OCI-LY1 (cell line): Measurements from ENCODE around the gene TUFT1.

ENCODE experiments used
- EZH2 ChIP-seq: fragments of 200-600 bp; sonication (generic), shearing (Covaris generic); IDR thresholded peaks from 2 replicates; pipeline ENCODE4 v1.8.0; 2017; ENCODE audit warnings: borderline replicate concordance, mixed run types, mild to moderate bottlenecking, antibody characterized with exemption, low read length, moderate library complexity, mixed read lengths
- TF ChIP-seq, protein P1 (sequence below): fragments of 200-600 bp; sonication (generic), shearing (Covaris generic); IDR thresholded peaks from 2 replicates; pipeline ENCODE4 v1.5.1; 2017; ENCODE audit warnings: mild to moderate bottlenecking, antibody characterized with exemption, low read length, moderate library complexity, mixed read lengths

DNA sequence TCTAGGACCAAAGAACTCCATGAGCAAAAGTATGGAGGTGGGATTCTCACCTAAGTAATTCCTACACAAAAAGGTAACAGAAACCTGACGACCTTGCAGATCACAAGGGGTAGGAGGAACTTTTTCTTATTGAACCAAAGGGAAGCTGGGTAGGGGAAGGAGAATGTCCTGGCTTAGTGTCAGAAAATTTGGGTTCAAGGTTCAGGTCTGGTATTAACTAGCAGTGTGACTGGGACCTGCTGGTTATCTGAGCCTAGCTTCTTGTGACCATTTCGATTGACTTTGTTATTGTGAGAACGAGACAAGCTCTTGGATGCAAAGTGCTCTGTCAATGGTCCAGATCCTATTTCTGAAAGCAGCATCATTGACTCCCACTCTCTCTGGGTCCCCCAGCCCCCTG lies 66.7 kb downstream of the TUFT1 start:
- TF ChIP-seq, protein P1, sequence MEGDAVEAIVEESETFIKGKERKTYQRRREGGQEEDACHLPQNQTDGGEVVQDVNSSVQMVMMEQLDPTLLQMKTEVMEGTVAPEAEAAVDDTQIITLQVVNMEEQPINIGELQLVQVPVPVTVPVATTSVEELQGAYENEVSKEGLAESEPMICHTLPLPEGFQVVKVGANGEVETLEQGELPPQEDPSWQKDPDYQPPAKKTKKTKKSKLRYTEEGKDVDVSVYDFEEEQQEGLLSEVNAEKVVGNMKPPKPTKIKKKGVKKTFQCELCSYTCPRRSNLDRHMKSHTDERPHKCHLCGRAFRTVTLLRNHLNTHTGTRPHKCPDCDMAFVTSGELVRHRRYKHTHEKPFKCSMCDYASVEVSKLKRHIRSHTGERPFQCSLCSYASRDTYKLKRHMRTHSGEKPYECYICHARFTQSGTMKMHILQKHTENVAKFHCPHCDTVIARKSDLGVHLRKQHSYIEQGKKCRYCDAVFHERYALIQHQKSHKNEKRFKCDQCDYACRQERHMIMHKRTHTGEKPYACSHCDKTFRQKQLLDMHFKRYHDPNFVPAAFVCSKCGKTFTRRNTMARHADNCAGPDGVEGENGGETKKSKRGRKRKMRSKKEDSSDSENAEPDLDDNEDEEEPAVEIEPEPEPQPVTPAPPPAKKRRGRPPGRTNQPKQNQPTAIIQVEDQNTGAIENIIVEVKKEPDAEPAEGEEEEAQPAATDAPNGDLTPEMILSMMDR, result no peak
- no peak for TF ChIP-seq EZH2
